Activated naive CD4-positive, alpha-beta T cell (primary cell): ENCODE results near the gene TSPAN4.

Experiments used
- DNase-seq, 4 experiments: peaks; one replicate each; lab custom pipeline; 2025; lab: John Stamatoyannopoulos, UW

The TSPAN4 gene, protein sequence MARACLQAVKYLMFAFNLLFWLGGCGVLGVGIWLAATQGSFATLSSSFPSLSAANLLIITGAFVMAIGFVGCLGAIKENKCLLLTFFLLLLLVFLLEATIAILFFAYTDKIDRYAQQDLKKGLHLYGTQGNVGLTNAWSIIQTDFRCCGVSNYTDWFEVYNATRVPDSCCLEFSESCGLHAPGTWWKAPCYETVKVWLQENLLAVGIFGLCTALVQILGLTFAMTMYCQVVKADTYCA

DNA sequence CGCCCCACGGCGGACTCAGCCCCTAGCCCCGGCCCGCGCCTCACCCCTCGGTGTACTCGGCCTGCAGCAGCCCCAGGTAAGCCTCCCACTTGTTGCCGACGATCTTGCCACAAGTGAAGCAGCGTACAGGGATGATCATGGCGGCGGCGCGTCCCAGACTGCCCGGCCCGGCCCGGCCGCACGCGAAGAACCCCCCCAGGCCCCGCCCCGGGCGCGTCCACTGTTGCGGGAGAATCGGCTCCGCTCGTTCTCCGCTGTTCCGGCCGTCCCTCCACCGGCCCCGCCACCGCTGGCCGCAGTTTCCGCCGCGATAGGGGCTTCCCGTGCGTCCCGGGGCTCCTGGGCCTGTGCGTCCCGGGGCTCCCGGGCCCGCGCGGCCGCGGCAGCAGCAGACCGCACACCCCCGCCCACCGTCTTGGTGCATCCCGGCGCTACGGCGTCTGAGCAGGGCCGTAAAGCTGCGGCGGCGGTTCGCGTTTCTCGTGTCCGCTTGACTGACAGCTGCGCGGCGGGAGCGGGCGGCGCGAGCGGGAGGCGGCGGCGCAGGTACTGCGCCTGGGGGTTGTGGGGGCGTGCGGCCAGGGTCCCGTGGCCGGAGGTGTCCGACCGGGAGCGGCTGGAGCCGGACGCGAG, at the start of gene TSPAN4, which contains the start of gene POLR2L:
TSS of gene TSPAN4 (plus strand) at position 483 of the 633 bp plus-strand sequence. CDS start 7,453 bp downstream, outside the sequence.
TSS of gene POLR2L (minus strand) at position 160 of the 633 bp plus-strand sequence. CDS start at position 139, 21 bp downstream.
- DNase-seq = peak; percentile 80 to 87 (median 84)

DNA sequence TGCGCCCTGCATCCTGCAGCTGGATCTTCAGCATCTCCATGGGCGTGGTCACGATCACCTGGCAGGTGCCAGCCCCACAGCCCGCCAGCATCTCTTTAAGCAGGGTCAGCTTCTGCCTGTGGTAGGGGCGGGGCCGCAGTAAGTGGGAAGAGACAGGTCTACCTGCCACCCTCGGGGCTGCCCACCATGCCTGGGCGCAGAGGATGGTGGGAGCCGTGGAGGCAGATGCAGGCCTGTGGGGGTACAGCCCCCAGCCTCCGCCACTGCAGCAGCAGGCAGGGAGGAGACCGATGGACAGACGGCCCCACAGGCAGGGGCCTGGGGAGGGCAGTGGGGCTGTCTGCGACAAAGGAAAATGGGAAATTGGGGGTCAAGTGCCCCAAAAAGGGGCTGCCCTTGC, 49.8 kb upstream of the TSPAN4 start:
- no peak for DNase-seq

DNA sequence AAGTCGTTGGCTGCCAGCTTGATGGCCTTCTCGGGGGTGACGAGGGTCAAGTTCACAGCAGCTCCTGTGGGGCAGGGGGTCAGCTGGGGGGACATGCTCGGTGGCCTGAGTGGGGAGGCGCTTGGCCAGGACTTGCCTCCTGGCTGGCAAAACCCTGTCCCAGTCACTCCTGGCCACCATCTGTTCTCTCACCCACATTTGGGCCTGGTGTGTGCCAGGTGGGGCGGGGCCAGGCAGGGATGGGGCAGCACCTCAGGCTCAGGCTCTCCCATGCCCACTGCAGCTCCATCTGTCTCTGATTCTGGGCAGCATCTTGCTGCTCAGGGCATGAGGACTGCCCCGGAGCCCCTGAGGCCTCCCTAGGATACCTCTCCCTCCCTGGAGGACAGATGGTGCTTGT, 49.1 kb upstream of the TSPAN4 start:
- no peak for DNase-seq

DNA sequence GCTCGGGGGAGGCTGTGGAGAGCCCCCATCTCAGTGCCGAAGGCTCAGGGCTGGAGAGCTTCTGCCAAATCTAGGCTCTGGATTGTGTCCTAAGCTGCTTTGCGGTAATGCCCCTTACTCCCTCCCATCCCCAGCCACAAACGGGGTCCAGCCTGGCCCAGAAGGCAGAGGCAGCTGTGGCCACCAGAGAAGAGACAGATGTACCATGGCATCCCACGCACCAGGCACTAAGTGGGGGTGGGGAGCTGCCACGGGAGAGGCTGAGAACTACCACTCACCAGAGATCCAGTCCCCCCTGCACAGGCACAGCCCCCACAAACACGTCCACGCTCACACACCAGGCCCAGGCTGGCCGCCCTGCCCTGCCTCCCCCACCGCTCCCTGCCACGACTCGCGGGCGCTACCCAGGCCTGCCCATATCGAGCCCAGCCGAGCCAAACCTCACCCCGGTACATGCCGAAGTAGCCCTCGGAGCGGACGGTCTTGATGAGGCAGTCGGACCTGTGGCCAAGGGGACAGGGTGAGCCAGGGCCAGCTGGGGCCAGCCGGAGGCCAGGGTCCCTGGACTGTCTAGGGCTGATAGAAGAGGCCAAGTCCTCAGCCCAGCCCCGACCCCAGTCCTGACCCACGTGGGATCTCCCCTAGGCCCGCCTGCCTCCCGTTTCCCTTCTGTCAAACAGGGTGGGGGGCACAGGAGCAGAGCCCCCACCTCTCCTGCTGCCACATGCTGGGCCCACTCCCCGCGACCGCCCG, 48.5 kb upstream of the TSPAN4 start:
- DNase-seq = no peak

DNA sequence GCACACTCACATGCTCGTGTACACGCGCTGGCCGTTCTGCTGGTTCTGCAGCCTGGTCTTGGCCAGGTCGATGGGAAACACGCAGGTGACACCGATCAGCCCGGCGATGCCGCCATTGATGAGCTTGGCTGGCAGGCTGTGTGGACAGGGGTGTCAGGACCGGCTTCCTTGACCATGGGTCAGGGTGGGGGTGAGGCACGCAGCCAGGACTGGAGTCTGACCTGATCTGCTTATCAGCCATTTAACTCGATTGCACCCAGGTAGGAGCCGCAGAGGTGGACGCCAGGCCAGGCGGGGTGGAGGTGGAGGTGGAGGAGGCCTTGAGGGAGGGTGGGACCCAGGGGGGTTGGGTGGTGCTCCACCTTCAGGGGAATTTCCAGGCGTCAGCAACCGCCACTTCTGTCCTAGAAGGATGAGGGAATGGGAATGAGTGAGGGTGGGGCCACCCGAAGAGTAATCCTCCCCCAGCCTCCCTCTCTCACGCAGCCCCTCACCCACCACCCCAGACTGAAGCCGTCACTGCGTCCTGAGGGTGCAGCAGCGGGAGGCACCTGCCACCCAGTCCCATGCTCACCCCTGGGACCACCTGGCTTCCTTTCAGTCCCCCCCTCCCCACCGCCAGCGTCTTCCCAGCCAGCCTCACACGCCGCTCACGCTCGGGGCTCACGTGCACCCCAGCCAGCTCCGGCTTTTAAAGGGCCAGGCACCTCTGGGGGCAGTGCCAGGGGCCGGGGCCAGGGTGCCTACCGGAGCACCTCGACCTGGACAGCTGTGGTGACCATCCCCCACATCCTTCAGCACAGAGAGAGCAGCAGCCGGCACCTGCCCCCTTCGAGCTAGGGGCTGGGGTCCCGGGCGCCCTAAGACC, 47.7 kb upstream of the TSPAN4 start:
- DNase-seq = no peak

DNA sequence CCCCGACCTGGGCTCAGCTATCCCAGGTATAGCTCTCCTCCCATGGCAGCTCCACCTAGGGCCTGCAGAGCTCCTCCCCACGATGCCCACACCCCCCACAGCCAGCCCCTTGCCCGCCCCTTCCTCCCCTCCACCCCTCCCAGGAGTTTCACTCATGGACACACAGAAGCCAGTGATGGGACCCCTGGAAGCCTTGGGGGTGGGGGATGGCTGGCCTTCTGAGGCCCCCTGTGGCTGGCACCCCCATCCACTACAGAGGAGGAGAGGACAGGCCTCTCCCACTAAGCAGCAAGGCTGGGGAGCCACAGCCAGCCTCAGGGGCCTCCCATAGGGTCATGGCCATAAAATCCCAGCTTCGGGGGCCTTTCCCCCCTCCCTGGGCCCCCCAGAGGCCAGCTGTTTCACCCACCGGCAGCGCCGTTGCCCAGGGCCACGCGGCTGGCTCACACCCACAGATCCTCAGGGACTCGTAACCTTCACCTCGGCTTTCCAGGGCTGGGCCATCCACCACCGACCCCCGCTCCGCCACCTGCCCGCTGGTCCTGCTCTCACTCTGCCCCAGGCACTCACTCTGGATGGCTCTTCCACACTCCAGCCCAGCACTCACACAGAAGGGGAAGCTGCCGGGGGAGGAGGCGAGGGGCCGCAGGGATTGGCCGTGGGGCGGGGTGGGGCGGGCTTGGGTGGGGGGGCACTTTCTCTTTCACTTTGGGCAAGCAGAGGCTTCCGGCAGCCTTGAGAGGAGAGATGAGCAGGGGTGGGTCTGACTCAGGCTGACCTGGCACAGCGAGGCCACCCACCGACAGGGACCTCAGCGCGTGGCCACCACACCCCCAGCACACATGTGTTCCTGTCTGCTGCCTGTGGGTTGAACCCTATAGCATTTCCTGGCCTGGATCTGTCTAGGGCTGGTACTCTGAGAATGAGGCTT, 46.8 kb upstream of the TSPAN4 start:
- DNase-seq = peak; percentile 53 to 75 (median 60)

DNA sequence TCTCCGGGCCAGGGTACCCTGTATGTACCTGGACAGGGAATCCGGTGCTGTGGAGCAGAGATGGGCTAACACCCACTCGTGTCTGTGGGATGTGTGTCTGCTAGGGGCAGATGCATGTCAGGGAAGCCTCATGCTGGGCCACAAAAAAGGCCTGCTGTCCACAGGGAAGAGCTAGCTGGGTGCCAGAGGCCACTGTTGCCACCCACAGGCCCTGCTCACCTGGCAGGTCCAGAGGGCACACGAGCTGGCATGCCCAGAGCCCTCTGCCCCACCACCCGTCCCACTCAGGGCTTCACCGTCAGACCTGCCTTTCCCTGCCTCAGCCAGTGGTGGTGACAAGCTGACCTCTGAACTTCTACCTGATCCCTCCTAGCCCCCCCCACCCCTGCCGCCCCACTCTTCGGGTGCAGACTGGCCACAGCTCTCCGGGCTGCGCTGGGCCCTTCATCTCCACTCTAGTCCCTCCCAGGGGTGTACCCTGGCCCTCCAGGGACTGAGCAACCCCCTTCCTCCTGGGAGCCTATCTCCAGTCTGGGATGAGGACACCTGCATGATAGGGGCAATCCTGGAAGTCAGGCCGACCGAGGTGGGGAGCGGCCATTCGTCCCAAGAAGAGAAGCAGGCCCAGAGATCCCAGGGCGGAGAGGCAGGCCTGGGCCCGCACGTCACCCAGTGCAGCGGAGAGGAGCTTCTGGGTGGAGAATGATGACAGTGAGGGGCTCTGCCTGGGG, 45.9 kb upstream of the TSPAN4 start:
- DNase-seq = no peak

DNA sequence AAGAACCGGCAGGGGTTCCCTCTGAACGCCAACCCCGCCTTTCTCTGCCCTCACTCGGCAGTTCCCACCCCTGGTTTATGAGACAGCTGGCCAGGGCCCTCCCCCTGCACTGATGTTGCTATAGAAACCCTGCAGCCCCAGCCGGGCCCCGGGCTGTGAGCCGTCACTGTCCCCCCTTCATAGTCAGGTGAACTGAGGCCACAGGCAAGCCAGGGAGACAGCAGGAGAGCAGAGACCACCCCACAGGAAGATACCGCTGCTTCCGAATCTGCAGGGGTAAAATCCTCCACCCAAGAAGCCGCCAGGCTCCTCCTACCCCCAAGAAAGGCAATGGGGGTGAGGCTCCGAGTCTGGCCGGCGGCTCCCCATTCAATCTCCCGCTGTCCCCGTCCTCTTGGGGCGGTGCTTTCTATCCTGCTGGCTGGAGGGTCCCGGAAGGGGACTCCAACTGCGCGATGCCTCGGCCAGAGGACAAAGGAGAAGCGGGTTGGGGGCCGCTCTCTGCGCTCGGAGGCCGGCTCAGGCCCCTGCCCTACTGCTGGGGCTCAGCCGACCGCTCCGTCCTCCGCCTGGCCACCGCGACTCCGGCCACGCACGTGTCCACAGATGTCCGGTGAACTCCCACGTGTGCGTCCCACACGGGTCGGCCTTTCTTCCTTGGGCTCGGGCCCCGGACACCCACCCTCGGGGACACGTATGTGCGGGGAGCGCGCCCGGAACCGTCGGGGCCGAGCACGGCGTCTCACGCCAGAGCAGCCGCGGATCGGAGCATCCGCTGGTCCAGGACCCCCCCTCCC, 45.2 kb upstream of the TSPAN4 start:
- peak; percentile 36 to 69 (median 54) for DNase-seq

DNA sequence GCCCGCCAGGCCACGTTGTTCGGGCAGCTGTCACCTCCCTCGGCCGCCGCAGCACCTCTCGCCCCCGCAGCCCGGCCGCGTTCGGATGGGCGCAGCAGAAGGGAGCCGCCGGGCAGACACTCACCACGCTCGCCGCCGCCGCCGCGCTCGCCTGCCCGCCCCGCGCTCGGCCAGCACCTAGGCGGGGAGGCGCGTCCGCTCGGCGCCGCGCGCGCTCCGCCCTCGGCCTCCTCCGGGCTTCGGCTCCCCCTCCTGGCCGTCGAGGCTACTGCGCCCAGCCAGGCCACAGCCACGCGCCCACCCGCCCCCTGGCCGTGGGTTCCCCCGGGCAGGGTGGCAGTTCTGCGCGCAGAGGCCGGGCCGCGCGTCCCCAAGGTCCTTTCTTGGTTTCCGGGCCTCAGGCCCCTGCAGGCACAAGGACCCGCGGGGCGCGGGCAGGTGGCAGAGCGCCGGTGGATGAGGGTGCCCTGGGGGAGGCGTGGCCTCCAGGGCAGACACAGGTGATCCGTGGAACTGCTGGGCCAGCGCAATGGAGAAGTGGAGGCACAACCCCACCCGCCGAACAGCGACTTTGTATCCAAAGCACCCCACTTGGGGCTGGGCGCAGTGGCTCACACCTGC, 44.4 kb upstream of the TSPAN4 start, which contains the start of gene SLC25A22:
TSS of gene SLC25A22 (minus strand) at position 189 of the 621 bp plus-strand sequence. CDS start 3,275 bp downstream, outside the sequence.
- peak; percentile 48 to 82 (median 64) for DNase-seq

DNA sequence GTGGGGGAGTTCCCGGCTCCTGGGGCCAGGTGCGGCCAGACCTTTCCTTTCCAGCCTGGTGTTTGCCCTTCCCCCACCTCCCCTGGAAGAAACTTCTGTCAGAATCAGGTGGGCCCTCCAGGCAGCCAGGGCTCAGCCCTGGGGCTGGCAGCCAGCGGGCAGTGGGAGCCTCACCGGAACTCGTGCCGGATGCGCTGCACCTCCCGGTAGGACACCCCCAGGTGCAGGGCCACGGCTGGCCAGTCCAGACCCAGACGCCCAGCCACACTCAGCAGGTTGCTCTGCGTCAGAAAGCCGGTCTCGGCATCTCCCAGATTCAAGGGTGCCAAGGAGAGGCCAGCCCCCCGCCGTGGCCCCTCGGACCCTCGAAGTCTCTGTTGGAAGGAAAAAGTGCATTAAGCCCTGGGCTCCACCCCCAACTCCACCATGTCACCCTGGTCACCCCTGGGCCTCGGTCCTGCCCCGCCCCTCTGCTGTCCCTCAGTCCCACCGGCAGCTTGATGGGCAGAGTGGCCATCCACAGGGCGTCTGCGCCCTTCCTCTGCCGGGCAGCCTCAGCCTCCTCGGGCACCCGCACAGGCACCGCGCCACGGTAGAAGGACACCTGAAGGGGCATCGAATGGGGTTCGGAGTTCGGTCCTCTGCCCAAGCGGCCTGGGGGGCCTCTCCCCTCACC, 42.9 kb upstream of the TSPAN4 start:
- DNase-seq = no peak

DNA sequence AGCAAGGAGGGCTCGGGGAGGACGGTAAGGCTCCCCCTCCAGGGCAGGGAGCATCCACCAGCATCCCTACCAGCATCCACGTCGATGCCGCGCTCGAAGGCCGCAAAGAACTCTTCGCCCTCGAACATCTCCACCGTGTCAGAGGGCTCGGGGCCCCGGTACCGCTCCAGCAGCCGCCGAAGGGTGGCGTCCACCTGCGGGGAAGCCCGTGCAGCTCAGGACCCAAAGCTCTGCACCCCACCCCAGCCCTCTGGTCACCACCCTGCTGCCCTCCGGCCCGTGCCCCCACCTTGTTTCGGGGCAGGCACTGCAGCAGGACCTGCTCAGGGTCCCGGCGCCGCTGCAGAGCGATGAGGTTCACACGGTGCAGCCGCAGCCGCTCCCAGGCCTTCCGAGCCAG, 42.2 kb upstream of the TSPAN4 start:
- no peak for DNase-seq

DNA sequence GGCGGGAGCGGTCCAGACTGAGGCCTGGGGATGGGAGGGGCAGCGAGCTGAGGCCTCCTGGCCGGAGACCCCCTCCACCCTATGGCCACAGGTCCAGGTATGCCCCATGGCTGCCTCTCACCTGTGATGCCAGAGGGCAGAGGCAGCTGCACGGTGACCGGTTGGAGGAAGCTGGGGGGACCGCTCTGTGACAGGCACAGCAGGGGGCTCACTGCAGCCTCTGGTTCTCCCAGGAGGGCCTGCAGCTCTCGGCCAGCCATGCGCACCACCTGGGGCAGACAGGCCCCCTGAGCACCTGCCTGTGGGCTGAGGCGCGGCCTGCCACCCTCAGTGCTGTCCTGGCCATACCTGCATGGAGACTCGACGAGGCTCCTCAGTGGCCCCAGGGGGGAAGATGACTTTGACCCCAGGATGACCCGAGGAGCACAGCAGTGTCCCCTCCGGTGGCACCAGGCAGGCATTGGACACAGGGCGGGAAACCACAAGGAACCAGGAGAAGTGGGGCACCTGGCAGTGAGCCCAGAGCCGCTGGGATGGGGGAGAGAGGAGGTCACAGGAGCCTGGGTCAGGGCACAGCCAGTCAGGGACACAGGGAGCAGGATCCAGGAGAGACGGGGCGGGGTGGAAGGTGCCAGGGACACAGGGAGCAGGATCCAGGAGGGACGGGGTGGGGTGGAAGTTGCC, 41.4 kb upstream of the TSPAN4 start:
- DNase-seq = no peak

DNA sequence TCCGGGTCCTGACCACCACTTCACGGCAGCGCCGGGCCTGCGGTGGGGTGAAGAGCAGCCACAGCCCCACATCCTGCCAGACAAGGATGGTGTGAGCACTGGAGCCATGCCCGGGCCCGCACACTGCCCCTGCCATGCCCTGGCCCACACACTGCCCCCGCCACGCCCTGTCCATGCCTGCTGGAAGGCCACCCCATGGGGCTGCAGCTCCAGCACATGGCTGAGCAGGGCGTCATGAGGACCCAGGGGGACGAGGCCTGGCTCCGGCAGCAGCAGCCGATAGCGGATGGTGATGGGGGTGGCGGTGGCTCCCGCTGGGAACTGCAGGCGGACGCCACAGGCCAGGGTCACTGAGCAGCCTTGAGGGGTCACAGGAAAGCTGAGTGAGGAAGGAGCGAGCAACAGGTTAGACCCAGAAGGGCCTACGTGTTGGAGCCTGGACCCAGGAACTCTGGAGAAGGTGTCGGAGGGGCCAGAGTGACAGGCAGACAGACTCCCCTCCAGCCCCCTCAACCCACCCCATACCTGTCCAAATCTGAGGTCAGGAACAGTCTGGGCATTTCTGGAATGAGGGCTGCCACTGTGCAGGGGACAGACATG, 40.5 kb upstream of the TSPAN4 start:
- no peak for DNase-seq

DNA sequence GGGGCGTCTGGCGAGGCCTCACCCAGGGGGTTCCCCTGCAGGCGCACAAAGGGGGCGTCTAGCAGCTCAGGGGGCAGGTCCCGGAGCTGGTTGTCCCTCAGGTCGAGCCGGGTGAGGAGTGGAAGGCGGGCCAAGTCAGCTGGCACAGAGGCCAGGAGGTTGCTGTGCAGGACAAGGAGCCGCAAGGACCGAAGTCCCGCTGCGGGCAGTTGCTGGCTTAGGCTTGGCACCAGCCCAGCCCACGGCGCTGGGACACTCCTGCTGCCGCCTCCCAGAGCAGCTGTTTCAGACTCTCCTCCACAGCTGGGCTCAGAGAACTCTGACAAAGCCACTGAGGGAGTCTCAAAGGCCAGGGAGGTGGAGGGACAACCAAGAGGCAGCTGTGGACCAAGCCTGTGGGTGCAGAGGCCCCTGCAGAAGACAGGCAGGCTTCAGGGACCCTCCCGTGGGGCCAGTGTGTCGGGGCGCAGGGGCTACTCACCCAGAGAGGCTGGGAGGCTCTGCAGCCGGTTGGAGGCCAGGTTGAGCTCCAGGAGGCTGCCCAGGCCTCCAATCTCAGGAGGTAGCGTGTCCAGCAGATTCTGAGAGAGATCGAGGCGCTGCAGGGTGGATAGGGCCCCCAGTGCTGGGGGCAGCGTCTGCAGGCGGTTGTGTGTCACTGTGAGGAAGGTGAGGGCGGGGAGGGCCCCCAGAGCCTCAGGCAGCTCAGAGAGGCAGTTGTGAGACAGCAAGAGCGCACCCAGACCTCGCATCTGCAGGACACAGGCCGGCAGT, 39.8 kb upstream of the TSPAN4 start:
- no peak for DNase-seq

DNA sequence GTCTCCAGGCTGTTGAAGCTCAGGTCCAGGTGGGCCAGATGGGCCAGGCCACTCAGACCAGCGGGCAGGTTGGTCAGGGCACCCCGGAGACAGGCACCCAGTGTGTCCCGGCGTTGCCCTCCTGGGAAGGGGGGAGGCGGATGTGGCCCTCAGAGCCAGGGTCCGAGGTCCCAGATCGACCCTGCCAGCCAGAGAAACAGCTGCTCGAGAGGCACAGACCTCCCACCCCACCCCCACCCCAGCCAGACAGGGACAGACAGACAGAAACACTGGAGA, 39.2 kb upstream of the TSPAN4 start:
- no peak for DNase-seq

DNA sequence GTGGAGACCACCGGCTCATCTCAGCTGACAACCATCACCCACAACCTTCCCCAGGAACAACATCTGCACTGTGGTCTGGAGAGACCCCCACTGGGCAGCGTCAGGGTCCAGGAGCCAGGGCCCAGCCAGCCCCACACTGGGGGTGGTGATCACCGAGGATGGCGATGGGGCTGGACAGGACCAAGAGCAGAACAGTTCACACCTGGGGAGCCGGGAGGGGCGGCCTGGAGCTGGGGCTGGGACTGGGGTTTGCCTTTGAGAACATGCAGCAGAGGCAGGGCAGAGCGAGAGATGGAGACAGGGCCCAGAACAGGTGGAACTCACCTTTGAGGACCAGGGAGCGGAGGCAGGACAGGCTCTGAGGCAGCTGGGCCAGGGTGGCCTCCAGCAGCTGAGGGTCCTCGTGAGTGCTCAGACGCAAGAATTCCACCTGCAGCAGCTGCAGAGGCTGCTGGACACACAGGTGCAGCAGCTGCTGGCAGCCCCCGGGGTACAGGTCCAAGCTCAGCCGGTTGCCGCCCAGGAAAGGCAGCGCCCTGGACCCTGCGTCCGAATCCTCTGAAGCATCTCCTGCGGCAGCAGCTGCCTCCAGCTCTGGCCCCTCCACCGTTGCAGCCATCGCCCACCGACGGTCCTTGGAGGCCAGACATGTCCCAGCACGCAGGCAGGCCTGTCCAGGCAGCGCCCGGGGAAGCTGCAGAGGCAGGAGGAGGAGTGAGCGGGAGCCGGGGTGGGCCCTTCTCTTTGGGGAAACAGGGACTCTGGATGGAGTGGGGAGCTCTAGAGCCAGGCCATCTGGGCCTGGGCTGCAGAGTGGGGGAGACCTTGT, 38.7 kb upstream of the TSPAN4 start:
- DNase-seq = no peak
